ENCODE measurements around the gene AGRP. TPM values are rescaled to one million over a fixed set of nuclear protein-coding genes. Genes with fewer than 3 reads are reported as not detected.
A peak's percentile ranks its signal among the peaks of the same experiment; 100 is the strongest.

The AGRP gene
- polyA plus RNA-seq, 1 donor (not counting 4 experiments of a cell fraction or from before 2014, with no cell fraction given), result not detected

DNA sequence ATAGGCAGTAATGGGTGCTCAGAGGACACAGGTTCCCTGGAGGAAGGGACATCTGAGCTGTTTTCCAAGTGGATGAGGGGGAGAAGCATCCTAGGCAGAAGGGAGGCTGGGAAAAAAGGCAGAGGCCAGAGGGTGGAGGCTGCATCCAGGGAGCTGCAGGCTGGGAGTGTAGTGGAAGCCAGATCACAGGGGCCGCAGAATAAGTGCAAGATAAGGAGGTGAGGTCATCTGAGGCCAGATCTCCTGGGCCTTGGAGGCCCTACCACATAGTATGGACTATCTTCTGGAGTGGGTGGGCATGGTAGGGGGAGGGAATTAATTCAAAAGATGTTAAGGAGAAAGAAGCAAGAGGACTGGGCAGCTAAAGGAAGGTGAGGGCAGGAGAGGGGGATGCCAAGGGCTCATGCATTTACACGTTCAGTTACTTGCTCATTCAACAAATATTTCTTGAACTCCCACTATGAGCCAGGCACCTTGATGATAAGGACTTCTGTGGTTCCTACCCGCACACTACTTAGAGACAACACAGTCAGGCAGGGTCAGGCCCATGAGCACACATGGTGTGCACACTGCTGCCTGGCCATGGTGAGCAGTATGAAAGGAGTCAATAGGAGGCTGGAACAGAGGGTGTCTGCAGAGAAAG lies 42.9 kb upstream of the AGRP start:
- Histone ChIP-seq H3K27ac (ENCODE audit: control insufficient read depth, insufficient read depth, low read length) (peak overlapping the region; percentile 30), H3K79me2 (ENCODE audit: control insufficient read depth, insufficient read depth, low read length) (peaks cover 13% of the 10 kb centered on the region), H3K9ac (ENCODE audit: control insufficient read depth, extremely low read depth, insufficient read depth, low read length) (no peak overlapping the region), H3K4me2 (ENCODE audit: control insufficient read depth, extremely low read depth, insufficient read depth, low read depth, low read length) (peak overlapping the region; percentile 29), H3K9me1 (ENCODE audit: control insufficient read depth, extremely low read depth, insufficient read depth, low read length) (peaks cover 6% of the 10 kb centered on the region), H2AFZ (ENCODE audit: control insufficient read depth, low read length) (no peak overlapping the region), H3K4me3 (ENCODE audit: control insufficient read depth in 2 of 3, extremely low read depth in 1 of 3, insufficient read depth in 2 of 3, low read depth in 1 of 3, low read length in 3 of 3) (no peak overlapping the region), H3K4me1 (ENCODE audit: control insufficient read depth, extremely low read depth, insufficient read depth, low read length) (peaks cover 58% of the 10 kb centered on the region), H3K36me3 (ENCODE audit: control insufficient read depth in 2 of 2, extremely low read depth in 1 of 2, insufficient read depth in 2 of 2, low read length in 2 of 2) (no peaks in the 10 kb centered on the region), H4K20me1 (ENCODE audit: control insufficient read depth, extremely low read depth, insufficient read depth, low read length) (no peaks in the 10 kb centered on the region), H3K9me3 (ENCODE audit: control insufficient read depth, low read depth, low read length) (no peaks in the 10 kb centered on the region), H3K27me3 (ENCODE audit: control insufficient read depth, extremely low read depth, insufficient read depth, low read length) (no peaks in the 10 kb centered on the region)
- peak; percentile 13 for FAIRE-seq
- dilution Hi-C loops (cut with MboI; ENCODE audit: extremely low pct_ligation_motif_present, low sequenced_read_pairs), result no loop called here
- TF ChIP-seq EZH2 (IDR thresholded peaks at IDR 0.05; ENCODE audit: low read length), result no peak
- TF ChIP-seq, protein P1, sequence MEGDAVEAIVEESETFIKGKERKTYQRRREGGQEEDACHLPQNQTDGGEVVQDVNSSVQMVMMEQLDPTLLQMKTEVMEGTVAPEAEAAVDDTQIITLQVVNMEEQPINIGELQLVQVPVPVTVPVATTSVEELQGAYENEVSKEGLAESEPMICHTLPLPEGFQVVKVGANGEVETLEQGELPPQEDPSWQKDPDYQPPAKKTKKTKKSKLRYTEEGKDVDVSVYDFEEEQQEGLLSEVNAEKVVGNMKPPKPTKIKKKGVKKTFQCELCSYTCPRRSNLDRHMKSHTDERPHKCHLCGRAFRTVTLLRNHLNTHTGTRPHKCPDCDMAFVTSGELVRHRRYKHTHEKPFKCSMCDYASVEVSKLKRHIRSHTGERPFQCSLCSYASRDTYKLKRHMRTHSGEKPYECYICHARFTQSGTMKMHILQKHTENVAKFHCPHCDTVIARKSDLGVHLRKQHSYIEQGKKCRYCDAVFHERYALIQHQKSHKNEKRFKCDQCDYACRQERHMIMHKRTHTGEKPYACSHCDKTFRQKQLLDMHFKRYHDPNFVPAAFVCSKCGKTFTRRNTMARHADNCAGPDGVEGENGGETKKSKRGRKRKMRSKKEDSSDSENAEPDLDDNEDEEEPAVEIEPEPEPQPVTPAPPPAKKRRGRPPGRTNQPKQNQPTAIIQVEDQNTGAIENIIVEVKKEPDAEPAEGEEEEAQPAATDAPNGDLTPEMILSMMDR (optimal IDR thresholded peaks at IDR 0.05 in 1 of 3, IDR thresholded peaks at IDR 0.05 in 1 of 3, conservative IDR thresholded peaks at IDR 0.05 in 1 of 3; ENCODE audit: extremely low read depth in 1 of 3, insufficient read depth in 2 of 3, low read length in 3 of 3), result no peak
- no peak for DNase-seq (ENCODE audit: low read depth, low spot score)

DNA sequence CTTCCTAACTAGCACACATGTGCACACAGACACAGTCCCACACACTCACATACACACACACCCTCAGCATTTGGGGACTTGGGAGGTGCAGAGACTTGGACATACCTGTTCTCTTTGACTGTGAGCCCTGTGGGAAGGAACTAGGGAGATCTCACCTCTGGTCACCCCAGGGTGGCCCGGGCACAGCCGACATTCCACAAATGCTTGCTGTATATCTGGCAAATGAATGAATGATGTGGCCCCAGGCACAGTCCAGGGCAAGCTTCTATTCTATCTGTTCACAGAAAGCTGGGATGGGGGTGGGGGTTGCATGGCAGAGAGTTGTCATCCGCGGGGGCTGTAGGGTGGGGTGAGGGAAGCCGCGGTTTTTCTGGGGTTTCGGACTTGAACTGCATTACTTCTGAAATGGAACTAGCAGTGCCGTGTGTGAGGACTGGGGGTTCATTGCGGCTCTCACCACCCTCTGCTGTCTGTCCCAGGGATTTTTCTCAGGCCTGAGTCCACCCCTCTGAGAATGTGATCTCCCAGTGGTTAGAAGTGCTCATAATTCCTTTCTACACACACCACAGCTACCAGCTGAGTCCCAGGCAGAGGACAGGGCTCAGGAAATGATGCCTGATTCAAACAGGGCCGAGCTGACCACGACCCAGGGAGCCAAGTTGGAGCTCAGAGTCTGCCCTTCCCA lies 42.0 kb upstream of the AGRP start:
- TF ChIP-seq, protein P1 (optimal IDR thresholded peaks at IDR 0.05 in 1 of 3, IDR thresholded peaks at IDR 0.05 in 1 of 3, conservative IDR thresholded peaks at IDR 0.05 in 1 of 3; ENCODE audit: extremely low read depth in 1 of 3, insufficient read depth in 2 of 3, low read length in 3 of 3), result no peak
- TF ChIP-seq EZH2 (IDR thresholded peaks at IDR 0.05; ENCODE audit: low read length), result no peak
- H3K4me3 ChIP-seq (ENCODE audit: control insufficient read depth in 2 of 3, extremely low read depth in 1 of 3, insufficient read depth in 2 of 3, low read depth in 1 of 3, low read length in 3 of 3), result no peak overlapping the region
- H3K9me3 ChIP-seq (ENCODE audit: control insufficient read depth, low read depth, low read length), result no peaks in the 10 kb centered on the region
- H3K4me1 ChIP-seq (ENCODE audit: control insufficient read depth, extremely low read depth, insufficient read depth, low read length), result peaks cover 54% of the 10 kb centered on the region
- H3K9ac ChIP-seq (ENCODE audit: control insufficient read depth, extremely low read depth, insufficient read depth, low read length), result no peak overlapping the region
- H3K4me2 ChIP-seq (ENCODE audit: control insufficient read depth, extremely low read depth, insufficient read depth, low read depth, low read length), result peak overlapping the region; percentile 19
- H4K20me1 ChIP-seq (ENCODE audit: control insufficient read depth, extremely low read depth, insufficient read depth, low read length), result no peaks in the 10 kb centered on the region
- H3K36me3 ChIP-seq (ENCODE audit: control insufficient read depth in 2 of 2, extremely low read depth in 1 of 2, insufficient read depth in 2 of 2, low read length in 2 of 2), result no peaks in the 10 kb centered on the region
- DNase-seq (ENCODE audit: low read depth, low spot score), result no peak
- FAIRE-seq, result no peak
- dilution Hi-C loops (cut with MboI; ENCODE audit: extremely low pct_ligation_motif_present, low sequenced_read_pairs), result no loop called here
- no peak overlapping the region for H3K27ac ChIP-seq (ENCODE audit: control insufficient read depth, insufficient read depth, low read length)
- peaks cover 4% of the 10 kb centered on the region for H3K79me2 ChIP-seq (ENCODE audit: control insufficient read depth, insufficient read depth, low read length)
- peaks cover 5% of the 10 kb centered on the region for H3K9me1 ChIP-seq (ENCODE audit: control insufficient read depth, extremely low read depth, insufficient read depth, low read length)
- no peaks in the 10 kb centered on the region for H3K27me3 ChIP-seq (ENCODE audit: control insufficient read depth, extremely low read depth, insufficient read depth, low read length)
- no peak overlapping the region for H2AFZ ChIP-seq (ENCODE audit: control insufficient read depth, low read length)

All from keratinocyte (primary cell).